H9 (cell line): ENCODE data around the gene MIB2. TPM values are rescaled to one million over a fixed set of nuclear protein-coding genes. Genes with fewer than 3 reads are reported as not detected.

Experiments
- DNase-seq: peaks from one replicate; pipeline ENCODE4 v3.0.0-alpha.2; 2017
- H2AFZ ChIP-seq: one replicate; pipeline ENCODE4 v1.6.1; 2013; ENCODE audit warnings: mild to moderate bottlenecking, low read length, control low read depth, moderate library complexity
- H2AK5ac ChIP-seq: 2 replicates; pipeline ENCODE4 v1.6.1; 2013; ENCODE audit warnings: low read length, control low read depth, mixed read lengths; ENCODE audit not compliant: insufficient read length
- H2BK120ac ChIP-seq: one replicate; pipeline ENCODE4 v1.6.1; 2013; ENCODE audit warnings: low read depth, mild to moderate bottlenecking, low read length, control low read depth, inconsistent platforms; ENCODE audit not compliant: poor library complexity, severe bottlenecking
- H2BK12ac ChIP-seq: 2 replicates; pipeline ENCODE4 v1.6.1; 2013; ENCODE audit warnings: low read length, control low read depth, mixed read lengths, low read depth; ENCODE audit not compliant: insufficient read length
- H2BK15ac ChIP-seq: 2 replicates; pipeline ENCODE4 v1.6.1; 2013; ENCODE audit warnings: low read depth, low read length, control low read depth
- H2BK20ac ChIP-seq: one replicate; pipeline ENCODE4 v1.6.1; 2013; ENCODE audit warnings: low read depth, mild to moderate bottlenecking, low read length, control low read depth, inconsistent platforms; ENCODE audit not compliant: poor library complexity, severe bottlenecking
- H2BK5ac ChIP-seq: 2 replicates; pipeline ENCODE4 v1.6.1; 2013; ENCODE audit warnings: low read length, control low read depth, mixed read lengths; ENCODE audit not compliant: insufficient read length
- H3K14ac ChIP-seq: 2 replicates; pipeline ENCODE4 v1.6.1; 2013; ENCODE audit warnings: low read length, control low read depth; ENCODE audit not compliant: insufficient read depth
- H3K18ac ChIP-seq: 2 replicates; pipeline ENCODE4 v1.6.1; 2013; ENCODE audit warnings: low read depth, mild to moderate bottlenecking, mixed read lengths, low read length, control low read depth; ENCODE audit not compliant: insufficient read length
- H3K23ac ChIP-seq: 2 replicates; pipeline ENCODE4 v1.6.1; 2013; ENCODE audit warnings: low read length, control low read depth, mixed read lengths, low read depth; ENCODE audit not compliant: insufficient read length
- H3K23me2 ChIP-seq: 2 replicates; pipeline ENCODE4 v1.6.1; 2013; ENCODE audit warnings: low read depth, mild to moderate bottlenecking, mixed read lengths, low read length, control low read depth; ENCODE audit not compliant: insufficient read length, poor library complexity, severe bottlenecking
- H3K27ac ChIP-seq: 2 replicates; pipeline ENCODE4 v1.5.1; 2013; ENCODE audit warnings: low read length, control low read depth, mixed read lengths, low read depth; ENCODE audit not compliant: insufficient read length
- H3K27me3 ChIP-seq: 2 replicates; pipeline ENCODE4 v1.6.1; 2013; ENCODE audit warnings: low read length, control low read depth, inconsistent platforms; ENCODE audit not compliant: insufficient read depth
- H3K4ac ChIP-seq: 2 replicates; pipeline ENCODE4 v1.6.1; 2013; ENCODE audit warnings: low read depth, mild to moderate bottlenecking, control low read depth, inconsistent platforms, low read length, moderate library complexity
- H3K4me1 ChIP-seq: 2 replicates; pipeline ENCODE4 v1.6.1; 2013; ENCODE audit warnings: low read length, control low read depth, inconsistent platforms; ENCODE audit not compliant: insufficient read depth
- H3K4me2 ChIP-seq: 2 replicates; pipeline ENCODE4 v1.6.1; 2013; ENCODE audit warnings: low read length, control low read depth, mixed read lengths; ENCODE audit not compliant: insufficient read length, insufficient read depth
- H3K56ac ChIP-seq: 2 replicates; pipeline ENCODE4 v1.6.1; 2013; ENCODE audit warnings: low read depth, mild to moderate bottlenecking, mixed read lengths, low read length, control low read depth; ENCODE audit not compliant: insufficient read length
- H3K79me1 ChIP-seq: 2 replicates; pipeline ENCODE4 v1.6.1; 2013; ENCODE audit warnings: low read depth, mild to moderate bottlenecking, moderate library complexity, low read length, control low read depth, inconsistent platforms; ENCODE audit not compliant: insufficient read depth, poor library complexity, severe bottlenecking
- H3K79me2 ChIP-seq: 2 replicates; pipeline ENCODE4 v1.6.1; 2013; ENCODE audit warnings: low read length, control low read depth, inconsistent platforms; ENCODE audit not compliant: insufficient read depth
- H3K9ac ChIP-seq: 2 replicates; pipeline ENCODE4 v1.6.1; 2013; ENCODE audit warnings: low read length, control low read depth, mixed read lengths; ENCODE audit not compliant: insufficient read length; ENCODE audit errors: extremely low read depth
- H3K9me3 ChIP-seq: one replicate; pipeline ENCODE4 v1.6.1; 2013; ENCODE audit warnings: low read depth, low read length, inconsistent platforms; ENCODE audit not compliant: control insufficient read depth
- H3T11ph ChIP-seq: one replicate; pipeline ENCODE4 v1.6.1; 2013; ENCODE audit warnings: mild to moderate bottlenecking, low read length, control low read depth, inconsistent platforms
- H4K20me1 ChIP-seq: one replicate; pipeline ENCODE4 v1.6.1; 2013; ENCODE audit not compliant: control insufficient read depth, insufficient read length, insufficient read depth
- H4K5ac ChIP-seq: 2 replicates; pipeline ENCODE4 v1.6.1; 2013; ENCODE audit warnings: low read depth, mild to moderate bottlenecking, mixed read lengths, low read length, control low read depth; ENCODE audit not compliant: insufficient read length
- H4K8ac ChIP-seq: replicated peaks from 2 replicates; pipeline ENCODE4 v1.6.1; 2013; ENCODE audit warnings: low read length, control low read depth, mixed read lengths, low read depth; ENCODE audit not compliant: insufficient read length
- H4K91ac ChIP-seq: 2 replicates; pipeline ENCODE4 v1.6.1; 2013; ENCODE audit warnings: low read depth, mild to moderate bottlenecking, moderate library complexity, mixed read lengths, low read length, control low read depth; ENCODE audit not compliant: insufficient read length
- H3K27ac Mint-ChIP-seq, 3 experiments: 2 replicates in 2 of 3; 3 replicates in 1 of 3; pipeline ENCODE4 v1.8.0; 2020 to 2021; ENCODE audit warnings: mixed read lengths in 3 of 3, mild to moderate bottlenecking in 1 of 3, moderate library complexity in 1 of 3
- H3K27me3 Mint-ChIP-seq: 2 replicates; pipeline ENCODE4 v1.8.0; 2021; ENCODE audit warnings: low read depth, mild to moderate bottlenecking, moderate library complexity, mixed read lengths
- H3K36me3 Mint-ChIP-seq, 3 experiments: 2 replicates in 2 of 3; 3 replicates in 1 of 3; pipeline ENCODE4 v1.8.0; 2020 to 2021; ENCODE audit warnings: low read depth in 3 of 3, mixed read lengths in 3 of 3; ENCODE audit not compliant: insufficient read depth in 1 of 3
- H3K4me1 Mint-ChIP-seq, 2 experiments: 2 replicates each; pipeline ENCODE4 v1.8.0; 2020; ENCODE audit warnings: mixed read lengths in 2 of 2
- H3K4me3 Mint-ChIP-seq, 2 experiments: 2 replicates in 1 of 2; 3 replicates in 1 of 2; pipeline ENCODE4 v1.8.0; 2020 to 2021; ENCODE audit warnings: mild to moderate bottlenecking in 2 of 2, mixed read lengths in 2 of 2, moderate library complexity in 1 of 2
- H3K9me3 Mint-ChIP-seq, 2 experiments: 2 replicates in 1 of 2; 3 replicates in 1 of 2; pipeline ENCODE4 v1.8.0; 2020; ENCODE audit warnings: mild to moderate bottlenecking in 2 of 2, mixed read lengths in 2 of 2, moderate library complexity in 1 of 2
- CTCF ChIP-seq: fragments of 200-600 bp; sonication (generic); conservative IDR thresholded peaks from 3 replicates; pipeline ENCODE4 v1.8.0; 2021; ENCODE audit warnings: antibody characterized with exemption, mild to moderate bottlenecking
- WGBS: extraction: QIAGEN DNeasy Blood & Tissue Kit; methylation state at CpG from one replicate; pipeline ENCODE4 v1.1.7; 2013; ENCODE audit warnings: missing lambda C conversion rate, low lambda C conversion rate, mixed read lengths; ENCODE audit not compliant: insufficient read length; ENCODE audit errors: extremely low coverage; 5-methylcytosine and 5-hydroxymethylcytosine counted together
- total RNA-seq: library from RNA; stranded (reverse); gene quantifications from 2 replicates; pipeline ENCODE4 v1.2.1, GENCODE V29; 2021

MIB2 gene
- total RNA-seq, 1 experiment from 2014 or later, result 77.8 TPM

GRCh38 chr1:1622010-1622787, 6.9 kb downstream of the MIB2 start:
- Histone ChIP-seq H3K23me2 (no peaks in the 10 kb centered on the region), H3K4ac (no peak overlapping the region), H3K18ac (no peak overlapping the region), H4K20me1 (no peaks in the 10 kb centered on the region), H3K23ac (no peak overlapping the region), H3T11ph (no peak overlapping the region), H2BK120ac (no peak overlapping the region), H3K9ac (no peak overlapping the region), H2AK5ac (no peak overlapping the region), H2BK5ac (no peak overlapping the region), H2AFZ (no peak overlapping the region), H3K79me1 (no peaks in the 10 kb centered on the region), H4K8ac (no peak overlapping the region), H3K4me2 (no peak overlapping the region), H3K27ac (no peak overlapping the region), H2BK15ac (no peak overlapping the region), H3K9me3 (no peaks in the 10 kb centered on the region), H3K4me1 (no peaks in the 10 kb centered on the region), H3K14ac (no peak overlapping the region; the same call in 1 of the 2 replicates), H4K5ac (no peak overlapping the region), H4K91ac (no peak overlapping the region), H2BK12ac (no peak overlapping the region), H3K79me2 (no peaks in the 10 kb centered on the region), H2BK20ac (no peak overlapping the region), H3K27me3 (no peaks in the 10 kb centered on the region), H3K56ac (no peak overlapping the region)
- Mint-ChIP-seq H3K4me3 (no peak overlapping the region), H3K9me3 (no peaks in the 10 kb centered on the region), H3K4me1 (no peaks in the 10 kb centered on the region), H3K27me3 (no peaks in the 10 kb centered on the region; the same call in 1 of the 2 replicates), H3K27ac (peak overlapping the region; percentile 21 to 82 (median 78); a peak in 4 of 7 replicates), H3K36me3 (peaks cover 2 to 6% (median 5%) of the 10 kb centered on the region in 3 experiments; a peak in 6 of 7 replicates)
- TF ChIP-seq CTCF, result no peak
- no CpG with 5 or more reads among the region's 21 CpGs for WGBS
- DNase-seq, result no peak
